Karpas-422 (cell line): ENCODE measurements around the gene PDGFA. TPM values are rescaled to one million over a fixed set of nuclear protein-coding genes. Genes with fewer than 3 reads are reported as not detected.

ENCODE experiments used
- DNase-seq: peaks from one replicate; pipeline ENCODE4 v3.0.0-alpha.2; 2015
- H2AFZ ChIP-seq: fragments of 200-600 bp; sonication (generic); 2 replicates; pipeline ENCODE4 v1.6.1; 2014; ENCODE audit warnings: antibody characterized with exemption, low read length, mixed read lengths
- H3K27ac ChIP-seq: fragments of 200-600 bp; sonication (generic); 2 replicates; pipeline ENCODE4 v1.5.1; 2014; ENCODE audit warnings: mild to moderate bottlenecking, low read length, moderate library complexity
- H3K27me3 ChIP-seq: fragments of 200-600 bp; sonication (generic); 2 replicates; pipeline ENCODE4 v1.6.1; 2014; ENCODE audit warnings: low read length, mixed read lengths
- H3K36me3 ChIP-seq: fragments of 200-600 bp; sonication (generic); 2 replicates; pipeline ENCODE4 v1.6.1; 2014; ENCODE audit warnings: low read length, mixed read lengths; ENCODE audit not compliant: insufficient read depth
- H3K4me1 ChIP-seq: fragments of 200-600 bp; sonication (generic); 2 replicates; pipeline ENCODE4 v1.6.1; 2014; ENCODE audit warnings: mild to moderate bottlenecking, low read length, mixed read lengths
- H3K4me2 ChIP-seq: fragments of 200-600 bp; sonication (generic); 2 replicates; pipeline ENCODE4 v1.6.1; 2014; ENCODE audit warnings: low read length, low read depth, mild to moderate bottlenecking; ENCODE audit not compliant: poor library complexity, severe bottlenecking
- H3K4me3 ChIP-seq: fragments of 200-600 bp; sonication (generic); 2 replicates; pipeline ENCODE4 v1.5.1; 2014; ENCODE audit warnings: mild to moderate bottlenecking, antibody characterized with exemption, low read length, mixed read lengths
- H3K79me2 ChIP-seq: fragments of 200-600 bp; sonication (generic); 2 replicates; pipeline ENCODE4 v1.6.1; 2014; ENCODE audit warnings: mild to moderate bottlenecking, low read length, mixed read lengths
- H3K9ac ChIP-seq: fragments of 200-600 bp; sonication (generic); 2 replicates; pipeline ENCODE4 v1.6.0; 2014; ENCODE audit warnings: low read length
- H3K9me2 ChIP-seq: fragments of 200-600 bp; sonication (generic), shearing (Covaris generic); replicated peaks from 2 replicates; pipeline ENCODE4 v1.6.0; 2014; ENCODE audit warnings: mild to moderate bottlenecking, low read length, moderate library complexity; ENCODE audit not compliant: insufficient read depth
- H3K9me3 ChIP-seq: fragments of 300-700, 200-600 bp; sonication (generic); 2 replicates; pipeline ENCODE4 v1.6.1; 2014; ENCODE audit warnings: low read length, mixed read lengths
- H4K20me1 ChIP-seq: fragments of 200-600 bp; sonication (generic); 2 replicates; pipeline ENCODE4 v1.6.1; 2014; ENCODE audit warnings: mild to moderate bottlenecking, antibody characterized with exemption, low read length, low read depth; ENCODE audit not compliant: insufficient read depth
- total RNA-seq: library from RNA; depleted of rRNA; stranded (reverse); fragments of >200 nt; shearing (Covaris generic); gene quantifications from 2 replicates; pipeline ENCODE4 v1.2.3, GENCODE V29; 2014; ENCODE audit warnings: low replicate concordance

Gene PDGFA
- total RNA-seq, 1 experiment from 2014 or later = 0.56 TPM

DNA sequence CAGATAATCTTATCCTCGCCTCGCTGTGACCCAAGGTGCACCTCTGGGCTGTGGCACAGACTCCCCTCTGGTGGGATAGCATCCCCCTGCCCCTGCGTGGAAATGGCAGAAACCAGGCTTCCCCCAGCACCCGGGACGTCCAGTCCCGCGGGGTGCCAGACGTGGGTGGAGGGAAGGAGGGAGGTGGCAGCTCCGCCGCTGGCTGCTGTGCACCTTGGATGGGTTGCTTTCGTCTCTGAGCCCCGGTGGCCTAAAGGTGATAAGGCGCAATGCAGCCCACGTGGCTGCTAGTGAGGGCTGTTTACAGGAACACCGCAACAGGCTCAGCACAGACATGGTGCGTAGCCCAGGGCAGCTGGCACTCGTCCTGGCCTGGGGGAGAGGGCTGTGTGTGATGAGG is 13.6 kb upstream of the PDGFA start:
- Histone ChIP-seq H2AFZ (no peak overlapping the region), H3K36me3 (no peaks in the 10 kb centered on the region), H3K9me3 (no peaks in the 10 kb centered on the region), H3K27ac (no peak overlapping the region), H3K4me2 (no peak overlapping the region), H3K4me3 (no peak overlapping the region), H3K79me2 (no peaks in the 10 kb centered on the region), H4K20me1 (no peaks in the 10 kb centered on the region), H3K27me3 (no peaks in the 10 kb centered on the region), H3K4me1 (no peaks in the 10 kb centered on the region), H3K9me2 (no peaks in the 10 kb centered on the region), H3K9ac (no peak overlapping the region)
- DNase-seq = no peak

- Histone ChIP-seq H3K4me3 (no peak overlapping the region), H3K9ac (no peak overlapping the region), H4K20me1 (no peaks in the 10 kb centered on the region), H3K4me2 (no peak overlapping the region), H2AFZ (no peak overlapping the region), H3K9me3 (no peaks in the 10 kb centered on the region), H3K79me2 (no peaks in the 10 kb centered on the region), H3K27ac (no peak overlapping the region), H3K9me2 (no peaks in the 10 kb centered on the region), H3K27me3 (no peaks in the 10 kb centered on the region), H3K36me3 (no peaks in the 10 kb centered on the region), H3K4me1 (no peaks in the 10 kb centered on the region)
- no peak for DNase-seq
Measured at GRCh38 chr7:532379-533143, 12.9 kb upstream of the PDGFA start.

- H3K9me2 ChIP-seq = no peaks in the 10 kb centered on the region
- H3K9me3 ChIP-seq = no peaks in the 10 kb centered on the region
- H3K4me1 ChIP-seq = no peaks in the 10 kb centered on the region
- no peaks in the 10 kb centered on the region for H3K79me2 ChIP-seq
- no peaks in the 10 kb centered on the region for H3K27me3 ChIP-seq
- H4K20me1 ChIP-seq = no peaks in the 10 kb centered on the region
- H3K4me2 ChIP-seq = no peak overlapping the region
- no peak for DNase-seq
- no peak overlapping the region for H3K4me3 ChIP-seq
- no peak overlapping the region for H3K9ac ChIP-seq
- no peak overlapping the region for H2AFZ ChIP-seq
- H3K36me3 ChIP-seq = no peaks in the 10 kb centered on the region
- no peak overlapping the region for H3K27ac ChIP-seq
Measured at GRCh38 chr7:531777-532176, 12.1 kb upstream of the PDGFA start.

DNA sequence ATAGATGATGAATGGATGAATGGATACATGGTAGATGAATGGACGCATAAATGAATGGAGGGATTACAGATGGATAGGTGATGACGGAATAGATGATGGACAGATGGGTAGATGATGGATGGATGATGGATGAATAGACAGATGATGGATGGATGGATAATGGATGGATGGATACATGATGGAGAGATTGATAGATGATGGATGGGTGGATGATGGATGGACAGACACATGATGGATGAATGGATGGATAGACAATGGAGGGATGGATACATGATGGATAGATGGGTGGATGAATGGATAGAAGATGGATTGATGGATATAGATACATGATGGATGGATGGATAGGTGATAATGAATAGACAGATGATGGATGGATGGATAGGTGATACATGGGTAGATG is 8.8 kb upstream of the PDGFA start:
- Histone ChIP-seq H3K4me1 (no peaks in the 10 kb centered on the region), H3K36me3 (no peaks in the 10 kb centered on the region), H3K9ac (no peak overlapping the region), H3K9me3 (no peaks in the 10 kb centered on the region), H3K4me3 (no peak overlapping the region), H3K9me2 (no peaks in the 10 kb centered on the region), H4K20me1 (no peaks in the 10 kb centered on the region), H3K27me3 (no peaks in the 10 kb centered on the region), H3K4me2 (no peak overlapping the region), H3K79me2 (no peaks in the 10 kb centered on the region), H3K27ac (no peak overlapping the region), H2AFZ (no peak overlapping the region)
- no peak for DNase-seq

DNA sequence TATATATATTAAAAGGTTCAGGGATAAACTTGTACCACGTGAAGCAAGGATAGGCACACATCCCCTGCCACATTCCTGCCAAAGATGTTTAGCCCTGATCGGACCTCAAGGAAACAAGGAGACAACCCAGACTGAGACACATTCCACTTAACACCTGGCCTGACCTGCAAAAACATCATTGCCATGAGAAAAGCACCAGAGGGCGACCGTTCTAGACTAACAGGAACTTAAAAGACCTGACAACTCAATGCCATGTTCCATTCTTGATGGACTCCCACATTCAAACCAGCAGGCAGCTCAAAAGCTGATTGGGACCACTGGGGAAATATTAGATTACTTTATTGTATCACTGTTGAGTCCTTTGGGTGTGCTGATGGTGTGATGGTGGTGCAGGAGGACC is 8.1 kb upstream of the PDGFA start:
- Histone ChIP-seq H3K9me2 (no peaks in the 10 kb centered on the region), H3K9ac (no peak overlapping the region), H3K9me3 (no peaks in the 10 kb centered on the region), H3K36me3 (no peaks in the 10 kb centered on the region), H3K27ac (no peak overlapping the region), H2AFZ (no peak overlapping the region), H4K20me1 (no peaks in the 10 kb centered on the region), H3K4me1 (no peaks in the 10 kb centered on the region), H3K27me3 (no peaks in the 10 kb centered on the region), H3K79me2 (no peaks in the 10 kb centered on the region), H3K4me2 (no peak overlapping the region), H3K4me3 (no peak overlapping the region)
- peak; percentile 54 for DNase-seq

DNA sequence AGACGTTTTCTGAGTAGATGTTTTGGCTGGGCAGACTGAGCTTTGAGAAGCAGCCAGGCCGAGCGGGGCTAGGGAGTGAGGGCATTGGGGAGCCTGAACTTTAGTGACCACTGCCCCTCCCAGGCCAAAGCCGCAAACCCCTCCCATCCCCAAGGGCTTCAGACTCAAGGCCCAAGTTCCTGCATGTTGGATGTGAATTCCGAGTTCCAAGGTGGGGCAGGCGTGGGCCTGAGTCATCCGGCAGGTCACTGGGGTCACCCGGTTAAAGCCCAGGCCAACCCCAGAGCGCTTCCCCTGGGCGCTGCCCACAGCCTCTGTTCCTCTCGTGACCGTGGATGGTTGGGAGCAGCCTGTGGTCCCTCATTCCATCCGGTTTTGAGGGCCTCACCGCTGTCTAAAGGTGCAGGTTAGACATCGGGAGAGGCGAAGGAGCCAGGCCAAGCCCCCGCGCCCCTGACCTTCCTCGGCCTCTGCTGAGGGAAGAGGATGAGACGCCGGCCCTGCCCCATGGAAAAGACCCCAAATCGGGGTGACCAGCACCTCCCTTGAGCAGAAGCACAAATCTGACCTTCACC is 6.9 kb upstream of the PDGFA start:
- no peak overlapping the region for H3K27ac ChIP-seq
- H2AFZ ChIP-seq = no peak overlapping the region
- H3K79me2 ChIP-seq = no peaks in the 10 kb centered on the region
- H3K9ac ChIP-seq = no peak overlapping the region
- no peak overlapping the region for H3K4me2 ChIP-seq
- no peak for DNase-seq
- no peaks in the 10 kb centered on the region for H3K27me3 ChIP-seq
- no peak overlapping the region for H3K4me3 ChIP-seq
- peaks cover 5% of the 10 kb centered on the region; the same call in 1 of the 2 replicates for H4K20me1 ChIP-seq
- no peaks in the 10 kb centered on the region for H3K9me3 ChIP-seq
- H3K36me3 ChIP-seq = no peaks in the 10 kb centered on the region
- peaks cover 11% of the 10 kb centered on the region for H3K4me1 ChIP-seq
- H3K9me2 ChIP-seq = no peaks in the 10 kb centered on the region

DNA sequence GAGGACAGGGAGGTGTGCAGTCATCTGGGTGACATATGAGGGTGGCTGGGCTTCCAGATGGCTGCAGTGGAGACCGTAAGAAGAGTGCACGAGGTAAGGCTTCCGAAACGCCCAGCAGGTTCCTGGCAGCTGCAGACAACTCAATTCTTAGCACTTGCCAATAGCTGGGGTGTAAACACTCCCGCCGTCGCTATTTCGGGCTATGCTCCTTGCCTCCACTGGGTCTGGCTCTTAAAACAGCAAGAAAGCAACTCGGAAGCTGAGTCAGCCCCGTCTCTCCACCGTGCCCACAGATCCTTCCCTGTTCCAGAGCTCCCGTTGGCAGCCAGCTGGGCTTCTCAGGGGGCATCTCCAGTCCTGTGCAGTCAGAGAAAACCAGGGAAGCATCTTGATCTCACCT is 6.1 kb upstream of the PDGFA start:
- Histone ChIP-seq H3K4me3 (no peak overlapping the region), H3K9me3 (no peaks in the 10 kb centered on the region), H3K27me3 (no peaks in the 10 kb centered on the region), H3K9ac (no peak overlapping the region), H3K9me2 (no peaks in the 10 kb centered on the region), H3K27ac (no peak overlapping the region), H3K4me2 (no peak overlapping the region), H3K4me1 (peaks cover 16% of the 10 kb centered on the region), H4K20me1 (peaks cover 12% of the 10 kb centered on the region; the same call in 1 of the 2 replicates), H2AFZ (no peak overlapping the region), H3K36me3 (no peaks in the 10 kb centered on the region), H3K79me2 (no peaks in the 10 kb centered on the region)
- no peak for DNase-seq

GRCh38 chr7:524800-525199 is 5.2 kb upstream of the PDGFA start:
- Histone ChIP-seq H3K9ac (no peak overlapping the region), H3K9me3 (no peaks in the 10 kb centered on the region), H3K4me3 (no peak overlapping the region), H3K79me2 (no peaks in the 10 kb centered on the region), H3K4me2 (no peak overlapping the region), H4K20me1 (peaks cover 17% of the 10 kb centered on the region; the same call in 1 of the 2 replicates), H3K4me1 (peaks cover 22% of the 10 kb centered on the region), H3K9me2 (no peaks in the 10 kb centered on the region), H3K27me3 (no peaks in the 10 kb centered on the region), H2AFZ (no peak overlapping the region), H3K27ac (no peak overlapping the region), H3K36me3 (no peaks in the 10 kb centered on the region)
- DNase-seq = no peak
